Activated CD4-positive, CD25-positive, alpha-beta regulatory T cell treated with anti-CD3 and anti-CD28 coated beads, Interleukin-2, amount 50 U/mL, for 24 hours (primary cell): ENCODE results near the gene L1CAM.

Experiments
- ATAC-seq, 2 donors: fragments of 150-1000 bp; cut with Tn5 transposase; one replicate each; pipeline ENCODE4 v1.10.0; 2021; ENCODE audit warnings: mild to moderate bottlenecking in 1 of 2, moderate library complexity in 1 of 2

Gene L1CAM

DNA sequence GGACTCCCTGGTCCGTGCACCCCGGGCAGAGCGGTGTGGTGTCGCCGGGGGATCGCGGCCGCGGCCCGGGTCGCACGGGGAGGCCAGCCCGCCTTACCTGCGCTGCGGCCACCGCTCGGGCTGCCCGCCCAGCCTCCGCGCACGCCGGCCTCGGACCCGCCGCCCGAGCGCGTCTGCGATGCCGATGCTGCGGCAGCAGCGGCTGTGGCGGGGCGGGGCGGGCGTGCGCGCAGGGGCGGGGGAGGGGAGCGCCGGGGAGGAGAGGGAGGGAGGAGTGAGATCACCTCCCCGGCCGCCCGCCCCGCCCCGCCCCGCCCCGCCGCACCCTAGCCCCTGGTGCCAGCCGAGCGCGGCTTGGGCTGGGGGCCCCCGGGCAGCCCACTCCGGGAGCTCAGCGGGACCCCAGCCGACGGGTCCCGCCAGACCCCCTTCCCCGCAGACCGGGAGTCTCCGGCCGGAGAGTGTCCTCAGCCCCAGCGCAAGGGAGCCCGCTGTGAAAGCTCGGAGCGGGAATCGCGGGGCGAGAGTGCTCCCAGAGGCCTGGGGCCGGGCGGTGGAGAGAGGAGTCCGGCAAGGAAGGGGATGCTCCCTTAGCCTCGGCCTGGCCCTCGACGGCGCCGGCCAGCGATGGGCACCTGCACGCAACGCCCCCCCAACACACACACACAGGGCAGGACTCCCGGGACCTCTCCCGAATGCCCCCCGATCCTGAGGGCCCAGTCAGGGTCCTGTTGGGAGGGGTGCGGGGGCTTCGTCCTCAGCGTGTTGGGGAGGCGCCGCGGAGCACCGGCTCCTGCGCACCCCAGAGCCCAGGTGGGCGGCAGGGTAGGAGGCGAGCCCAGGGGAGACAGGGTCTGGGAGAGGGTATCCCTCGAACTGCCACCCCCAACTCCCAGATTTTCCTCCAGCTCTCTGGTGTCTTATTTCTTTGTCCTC lies at the start of gene L1CAM:
TSS of gene L1CAM (minus strand) at position 206 of the 936 bp plus-strand sequence. CDS start 10,337 bp downstream, outside the sequence.
- ATAC-seq = peak in 1 of 2 donors; percentile 20

DNA sequence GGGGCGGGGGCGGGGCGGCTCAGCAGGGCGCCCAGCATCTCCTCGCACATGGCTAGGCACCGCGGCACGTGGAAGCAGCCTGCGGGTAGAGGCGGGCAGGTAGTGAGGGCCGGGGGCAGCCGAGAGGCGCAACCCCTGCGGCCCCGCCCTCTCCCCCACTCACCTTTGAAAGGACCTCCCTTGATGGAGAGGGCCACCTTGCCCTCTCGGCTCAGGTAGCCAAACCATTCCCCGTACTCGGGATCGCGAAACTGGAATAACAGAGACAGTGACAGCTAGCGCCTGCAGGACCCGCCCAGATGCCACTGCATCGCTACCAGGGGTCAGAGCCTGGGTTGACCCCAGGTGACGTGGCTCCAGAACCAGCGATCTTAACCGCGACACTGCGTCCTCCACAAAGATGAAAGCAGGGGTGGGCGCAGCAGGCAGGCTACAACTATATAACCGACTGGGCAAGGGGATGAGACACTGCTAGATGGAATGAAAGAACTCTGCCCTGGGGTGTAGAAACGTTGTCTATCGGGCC lies 49.4 kb upstream of the L1CAM start:
- ATAC-seq = peak in 1 of 2 donors; percentile 1

GRCh38 chrX:153934762-153935325 lies 48.9 kb upstream of the L1CAM start, which contains the start of gene NAA10:
Gene NAA10, minus strand, starts transcription at chrX:153935037. Its CDS starts 133 bp downstream, at chrX:153934904.
- ATAC-seq = peak; percentile 91 to 93

- ATAC-seq = peak; percentile 5 to 8
Observed at GRCh38 chrX:153934148-153934761, 48.3 kb upstream of the L1CAM start.

DNA sequence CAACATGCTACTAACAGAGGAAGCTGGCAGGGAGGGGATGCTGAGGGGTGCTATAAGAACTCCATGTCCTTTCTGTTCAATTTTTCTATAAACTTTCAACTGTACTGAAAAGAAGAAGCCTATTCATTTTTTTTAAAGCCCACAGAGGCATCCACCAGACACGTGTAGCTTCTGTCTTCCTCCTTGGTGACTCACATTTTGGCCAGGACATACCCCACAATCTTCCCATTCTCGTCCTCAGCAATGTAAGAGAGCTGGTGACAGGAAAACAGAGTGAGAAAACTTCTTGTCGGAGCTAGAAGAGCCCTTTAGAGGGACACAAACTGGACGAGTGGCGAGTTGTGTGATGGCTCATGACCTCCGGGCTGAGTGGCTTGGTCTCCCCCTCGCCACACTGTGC lies 47.8 kb upstream of the L1CAM start:
- no peak for ATAC-seq

GRCh38 chrX:153932220-153932915 lies 46.4 kb upstream of the L1CAM start:
- no peak for ATAC-seq

- ATAC-seq = no peak
Observed at GRCh38 chrX:153931748-153932147, 45.8 kb upstream of the L1CAM start.

DNA sequence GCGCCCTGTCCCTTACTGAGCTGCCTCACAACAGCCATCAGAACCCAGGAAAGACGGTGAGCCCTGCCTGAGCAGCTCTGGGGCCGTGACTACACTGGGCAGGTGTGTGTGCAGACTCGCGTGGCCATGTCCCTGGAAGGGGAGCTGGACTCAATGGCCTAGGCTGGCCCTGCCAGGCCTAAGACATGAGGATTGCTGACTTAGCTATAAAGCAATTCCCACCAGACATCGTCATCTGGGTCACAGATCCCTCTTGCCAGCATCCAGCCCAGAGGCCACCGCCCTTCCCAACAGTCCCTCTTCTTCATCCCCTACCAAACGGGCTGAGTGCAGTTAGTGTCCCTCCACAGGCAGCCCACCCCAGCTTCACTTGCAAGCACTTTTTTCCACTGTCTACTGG lies 45.2 kb upstream of the L1CAM start:
- no peak for ATAC-seq

DNA sequence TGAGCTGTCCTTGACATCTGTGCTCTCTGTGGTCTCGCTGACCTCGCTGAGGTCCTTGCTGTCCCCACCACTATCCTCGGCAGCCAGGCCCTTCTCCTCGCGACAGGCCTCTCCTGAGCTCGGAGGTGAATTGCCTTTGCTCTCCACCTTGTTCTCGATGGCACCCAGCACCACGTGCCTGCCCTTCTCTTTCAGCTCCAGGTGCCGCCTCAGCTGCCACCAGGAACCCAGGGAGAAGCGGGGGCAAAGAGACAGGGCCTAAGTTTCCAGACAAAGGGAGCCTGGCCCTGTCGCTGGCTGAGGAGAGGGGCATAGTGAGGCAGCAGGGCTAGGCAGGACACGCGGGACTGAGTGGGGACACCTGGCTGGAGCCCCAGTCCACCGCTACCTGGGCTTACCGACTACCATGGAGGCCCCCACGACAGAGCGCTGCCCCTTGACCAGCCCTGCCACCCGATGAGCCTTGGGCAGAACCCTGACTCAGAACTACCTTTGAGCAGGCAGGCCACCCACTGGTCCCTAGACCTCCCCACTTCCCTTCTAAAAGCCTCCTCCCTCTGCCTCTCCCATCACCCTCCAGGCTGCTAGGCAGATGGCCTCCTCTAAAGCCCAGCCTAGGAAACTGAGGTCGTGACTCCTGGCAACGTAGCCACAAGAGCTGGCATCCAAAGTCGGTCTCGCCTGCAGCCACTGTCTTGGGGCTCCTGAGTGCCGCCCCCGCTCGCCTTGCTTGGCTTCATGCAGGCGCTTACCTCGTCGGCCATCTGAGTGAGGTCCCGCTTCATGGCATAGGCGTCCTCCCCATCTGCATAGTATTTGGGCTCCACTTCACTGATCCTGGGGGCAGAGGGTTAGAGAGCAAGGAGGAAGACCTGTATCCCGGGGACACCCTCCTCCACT lies 44.3 kb upstream of the L1CAM start:
- ATAC-seq = no peak

DNA sequence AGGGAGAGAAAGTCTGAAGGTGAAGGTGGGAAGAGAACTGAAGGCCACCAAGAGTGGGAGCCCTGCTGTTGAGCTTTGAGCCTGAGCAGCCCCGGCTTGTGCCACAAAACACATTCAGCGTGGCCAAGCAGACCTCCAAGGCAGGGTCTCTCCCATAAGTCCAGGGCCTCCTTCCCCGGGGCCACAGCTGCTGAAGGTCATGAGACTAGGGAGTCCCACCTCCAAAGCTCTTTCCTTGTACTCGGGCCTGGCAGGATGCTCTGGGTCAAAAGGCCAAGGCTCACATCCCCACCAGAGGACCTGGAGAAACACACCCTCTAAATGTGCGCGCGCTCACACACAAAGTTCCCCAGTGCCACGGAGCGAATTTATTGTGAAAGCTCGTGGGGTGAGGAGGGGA lies 43.6 kb upstream of the L1CAM start:
- ATAC-seq = no peak

- ATAC-seq = no peak
Observed at GRCh38 chrX:153928846-153929245, 42.9 kb upstream of the L1CAM start.

GRCh38 chrX:153927922-153928760 lies 42.2 kb upstream of the L1CAM start:
- ATAC-seq = peak; percentile 84

- no peak for ATAC-seq
Observed at GRCh38 chrX:153927672-153927921, 41.6 kb upstream of the L1CAM start.

- ATAC-seq = peak; percentile 40 to 44
Observed at GRCh38 chrX:153926858-153927671, 41.1 kb upstream of the L1CAM start.

DNA sequence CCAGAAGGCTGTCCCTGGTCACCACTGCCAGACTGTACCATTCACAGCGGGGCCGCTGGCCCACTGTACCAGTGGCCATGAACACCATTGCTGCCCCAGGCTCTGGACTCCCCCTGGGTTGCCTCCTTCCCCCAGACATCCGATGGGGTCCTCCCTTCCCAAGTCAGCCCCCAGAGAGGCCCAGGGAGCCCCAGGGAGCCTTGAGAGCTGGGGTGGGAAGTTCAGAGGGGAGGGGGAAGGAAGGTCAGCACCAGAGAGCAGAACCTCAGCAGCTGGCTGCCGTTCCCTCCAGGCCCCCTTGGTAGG lies 40.5 kb upstream of the L1CAM start:
- no peak for ATAC-seq

DNA sequence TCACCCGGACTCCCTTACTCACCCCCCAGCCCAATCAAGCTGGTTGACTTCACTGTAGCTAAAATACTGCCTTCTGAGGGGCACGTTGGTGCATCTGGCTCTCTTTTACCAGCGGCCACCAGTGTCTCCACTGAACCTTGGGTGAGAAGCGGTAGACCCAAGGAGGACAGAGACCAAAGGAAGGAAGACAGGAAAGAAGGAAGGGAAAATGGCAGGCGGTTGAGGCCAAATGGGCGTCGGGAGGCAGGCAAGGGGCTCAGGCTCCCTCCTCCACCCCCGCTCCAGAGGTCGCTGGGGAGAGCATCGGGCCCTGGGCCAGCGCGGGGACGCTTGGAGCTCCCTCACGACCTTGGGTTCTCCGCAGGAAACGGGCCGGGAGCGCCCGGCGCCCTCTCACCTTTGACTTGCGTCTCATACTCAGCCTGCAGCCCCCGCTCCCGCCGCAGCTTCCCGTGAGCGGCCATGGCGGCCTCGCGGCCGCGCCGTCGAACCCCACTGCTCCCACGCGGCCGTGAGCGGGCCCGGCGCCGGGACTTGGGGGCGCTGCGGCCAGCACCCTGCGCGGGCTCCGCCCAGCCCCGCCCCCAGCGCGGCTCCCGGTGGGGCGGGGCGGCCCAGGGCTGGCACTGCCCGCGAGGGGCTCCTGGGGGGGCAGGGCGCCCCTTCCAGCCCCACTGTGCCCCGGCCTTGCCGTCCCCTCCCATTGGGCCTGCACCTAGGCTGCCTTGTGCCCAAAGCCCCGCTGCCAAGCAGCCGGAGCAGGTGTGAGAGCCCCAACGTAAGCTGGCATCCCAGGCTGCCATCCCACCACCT lies 40.0 kb upstream of the L1CAM start, which contains the start of gene ARHGAP4:
TSS of gene ARHGAP4 (minus strand) at position 526 of the 813 bp plus-strand sequence. CDS start at position 464, 62 bp downstream.
- ATAC-seq = peak; percentile 3 to 4

- ATAC-seq = no peak
Observed at GRCh38 chrX:153925387-153925738, 39.4 kb upstream of the L1CAM start.

DNA sequence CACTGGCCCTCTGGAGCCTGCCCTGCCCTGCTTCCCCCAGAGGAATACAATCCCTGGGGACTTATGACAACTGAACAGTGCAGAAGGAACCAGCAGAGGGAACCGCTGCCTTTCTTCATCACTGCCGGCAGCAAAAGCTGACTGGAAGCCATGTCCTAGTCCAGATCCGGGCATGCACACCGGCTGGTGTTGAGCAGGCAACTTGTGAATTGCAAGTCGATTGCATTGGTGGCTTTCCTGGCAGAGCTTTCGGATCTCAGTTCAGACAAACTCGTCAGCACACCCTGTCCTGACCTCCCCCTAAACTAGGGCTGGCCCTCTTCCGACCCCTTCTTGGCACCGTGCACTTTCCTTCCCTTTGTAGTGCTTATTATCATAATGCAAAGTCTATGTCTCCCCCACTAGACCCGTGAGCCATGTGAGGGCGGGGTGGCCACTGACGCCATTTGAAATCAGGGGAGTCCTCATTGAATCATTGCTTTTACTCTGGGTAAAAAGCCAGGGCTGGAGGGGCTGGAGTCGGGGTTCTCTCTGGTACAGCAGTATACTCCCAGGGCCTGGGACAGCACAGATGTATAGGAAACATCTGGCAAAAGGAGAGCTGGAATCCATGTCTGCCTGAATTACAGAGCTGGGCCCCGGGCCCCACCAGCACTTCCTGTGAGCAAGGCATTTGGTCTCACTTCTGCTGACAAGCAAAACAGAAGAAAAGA lies 38.3 kb upstream of the L1CAM start:
- ATAC-seq = no peak
